Measurements from ENCODE around the gene ARHGAP26. TPM values are rescaled to one million over a fixed set of nuclear protein-coding genes. Genes with fewer than 3 reads are reported as not detected.

ARHGAP26 gene
- total and polyA plus RNA-seq, 2 of the 4 experiments (the other 2 are of a cell fraction) = 0.54 to 0.56 TPM

- Histone ChIP-seq H3K79me1 (ENCODE audit: low read depth in 1 of 2, low read length in 2 of 2) (no peaks in the 10 kb centered on the region), H2AFZ (replicated peaks; ENCODE audit: low read length, poor library complexity) (no peak overlapping the region), H3K14ac (replicated peaks; ENCODE audit: low read depth, low read length) (no peak overlapping the region), H3K4me2 (ENCODE audit: low read depth, low read length) (no peak overlapping the region), H3K4me1 (ENCODE audit: control insufficient read depth, insufficient read depth, low read length) (no peaks in the 10 kb centered on the region), H4K91ac (ENCODE audit: insufficient read depth, low read depth, low read length) (no peak overlapping the region), H3K9ac (ENCODE audit: low read depth, low read length) (no peak overlapping the region), H3K23ac (ENCODE audit: low read depth, low read length) (no peak overlapping the region), H3K36me3 (ENCODE audit: control insufficient read depth, insufficient read depth, low read length) (no peaks in the 10 kb centered on the region), H3K27ac (ENCODE audit: insufficient read depth, low read length) (no peak overlapping the region), H2BK5ac (ENCODE audit: low read depth, low read length, poor library complexity, severe bottlenecking) (no peak overlapping the region), H3K4me3 (ENCODE audit: insufficient read depth, low read depth, low read length) (no peak overlapping the region), H2AK5ac (ENCODE audit: low read depth, low read length) (no peak overlapping the region), H4K5ac (ENCODE audit: low read depth, low read length) (no peak overlapping the region), H3K9me3 (ENCODE audit: control insufficient read depth, insufficient read depth, low read length) (no peaks in the 10 kb centered on the region), H3K56ac (ENCODE audit: extremely low read depth, insufficient read depth, low read length) (no peak overlapping the region), H2BK15ac (ENCODE audit: low read depth, low read length) (no peak overlapping the region), H3K18ac (ENCODE audit: low read depth, low read length) (no peak overlapping the region), H2AK9ac (replicated peaks; ENCODE audit: low read depth, low read length, poor library complexity) (no peak overlapping the region), H2BK120ac (ENCODE audit: low read depth, low read length) (no peak overlapping the region), H4K20me1 (ENCODE audit: insufficient read depth, low read length) (no peaks in the 10 kb centered on the region), H3K9me1 (ENCODE audit: insufficient read depth, low read length) (0 out of 2 replicates have a peak, but pooled peaks cover 2% of the 10 kb centered on the region), H3K27me3 (ENCODE audit: control insufficient read depth, insufficient read depth, low read length) (peaks cover 31% of the 10 kb centered on the region), H3K4ac (ENCODE audit: low read depth, low read length) (no peak overlapping the region), H4K8ac (ENCODE audit: low read depth in 2 of 2, low read length in 2 of 2) (no peak overlapping the region), H2BK20ac (ENCODE audit: low read depth, low read length) (no peak overlapping the region)
- intact Hi-C loops (cut with micrococcal nuclease) (no loop called here), dilution Hi-C loops (cut with HindIII; ENCODE audit: low sequenced_read_pairs, unreplicated experiment) (no loop called here), in situ Hi-C loops (cut with MboI; ENCODE audit: low sequenced_read_pairs) (no loop called here)
- CTCF ChIA-PET = interaction anchor here (1.9 kb wide), 1 partner anchor 65 kb away, joined by 6 read pairs; no protein-coding TSS in a partner anchor
- ATAC-seq (ENCODE audit: low read depth) (no peak), DNase-seq (no peak)
- TF ChIP-seq CHD1 (IDR thresholded peaks at IDR 0.05; ENCODE audit: low read depth, low read length) (no peak), MXI1 (IDR thresholded peaks at IDR 0.05; ENCODE audit: borderline replicate concordance, low read depth, low read length) (no peak), RFX5 (IDR thresholded peaks at IDR 0.05; ENCODE audit: low read depth, low read length) (no peak), CTCF (conservative IDR thresholded peaks at IDR 0.05; ENCODE audit: low read depth, low read length) (no peak), CEBPB (IDR thresholded peaks at IDR 0.05; ENCODE audit: low read depth, low read length) (no peak), RAD21 (IDR thresholded peaks at IDR 0.05; ENCODE audit: low read length) (no peak), USF2 (IDR thresholded peaks at IDR 0.05; ENCODE audit: low read depth, low read length) (no peak), SMC3 (IDR thresholded peaks at IDR 0.05; ENCODE audit: low read depth, low read length) (no peak), BHLHE40 (IDR thresholded peaks at IDR 0.05; ENCODE audit: low read depth, low read length) (no peak), POLR2A (IDR thresholded peaks at IDR 0.05; ENCODE audit: low read depth, low read length) (no peak), ELK1 (IDR thresholded peaks at IDR 0.05; ENCODE audit: borderline replicate concordance, low read depth, low read length) (no peak), FOS (IDR thresholded peaks at IDR 0.05; ENCODE audit: low read depth, low read length) (no peak), NFE2L2 (IDR thresholded peaks at IDR 0.05; ENCODE audit: low read depth, low read length) (no peak), RCOR1 (IDR thresholded peaks at IDR 0.05; ENCODE audit: insufficient replicate concordance, low read length) (no peak), MAFK (IDR thresholded peaks at IDR 0.05; ENCODE audit: low read depth, low read length) (no peak), MAZ (IDR thresholded peaks at IDR 0.05; ENCODE audit: borderline replicate concordance, low read depth, low read length) (no peak)
- POLR2A ChIA-PET (ENCODE audit: unreplicated experiment) = no interaction called here
- no TSS peak for BruUV-seq (replicated peaks)
- 68% methylated on average over 2 of the region's 3 CpGs; no CpG with 5 or more reads in 1 of the 2 experiments for WGBS, 2 experiments (ENCODE audit: extremely low coverage in 2 of 2, insufficient read length in 1 of 2)
Observed at GRCh38 chr5:142777850-142778249, 7.7 kb downstream of the ARHGAP26 start.
